Activated T-helper 17 cell treated with anti-CD3 and anti-CD28 coated beads, Interleukin-2, amount 50 U/mL, for 72 hours (primary cell): ENCODE measurements around the gene OPALIN. TPM values are rescaled to one million over a fixed set of nuclear protein-coding genes. Genes with fewer than 3 reads are reported as not detected.
A peak's percentile ranks its signal among the peaks of the same experiment; 100 is the strongest.

ENCODE experiments used
- ATAC-seq: fragments of 150-1000 bp; cut with Tn5 transposase; replicated peaks from 2 replicates; pipeline ENCODE4 v1.10.0; 2021; ENCODE audit warnings: mild to moderate bottlenecking, moderate library complexity
- H3K27ac Mint-ChIP-seq: one replicate; pipeline ENCODE4 v1.8.0; 2022; ENCODE audit warnings: mixed read lengths
- H3K27me3 Mint-ChIP-seq: one replicate; pipeline ENCODE4 v1.8.0; 2022; ENCODE audit warnings: mixed read lengths
- H3K36me3 Mint-ChIP-seq: one replicate; pipeline ENCODE4 v1.8.0; 2022; ENCODE audit warnings: low read depth, mild to moderate bottlenecking, mixed read lengths
- H3K4me1 Mint-ChIP-seq: one replicate; pipeline ENCODE4 v1.8.0; 2022; ENCODE audit warnings: mixed read lengths
- H3K4me3 Mint-ChIP-seq: one replicate; pipeline ENCODE4 v1.8.0; 2022; ENCODE audit warnings: mild to moderate bottlenecking, mixed read lengths
- H3K9me3 Mint-ChIP-seq: one replicate; pipeline ENCODE4 v1.8.0; 2022; ENCODE audit warnings: mixed read lengths
- total RNA-seq, 2 donors: library from RNA; stranded (reverse); gene quantifications; one replicate each; pipeline ENCODE4 v1.2.3, GENCODE V29; 2022

Gene OPALIN
- total RNA-seq, result not detected

GRCh38 chr10:96358851-96359540 lies at the start of gene OPALIN:
OPALIN (minus strand) TSS chr10:96359002; CDS start chr10:96358896, 106 bp downstream.
- Mint-ChIP-seq H3K27me3 (peaks cover 28% of the 10 kb centered on the region), H3K4me3 (no peak within 1 kb of the TSS), H3K4me1 (no peaks in the 10 kb centered on the region), H3K9me3 (no peaks in the 10 kb centered on the region), H3K36me3 (no peaks in the 10 kb centered on the region), H3K27ac (no peak within 1 kb of the TSS)
- ATAC-seq, result no peak

GRCh38 chr10:96408201-96408600 lies 49.4 kb upstream of the OPALIN start:
- no peak overlapping the region for H3K4me3 Mint-ChIP-seq
- H3K27ac Mint-ChIP-seq, result no peak overlapping the region
- no peaks in the 10 kb centered on the region for H3K4me1 Mint-ChIP-seq
- no peak for ATAC-seq
- H3K9me3 Mint-ChIP-seq, result no peaks in the 10 kb centered on the region
- H3K27me3 Mint-ChIP-seq, result peaks cover 49% of the 10 kb centered on the region
- no peaks in the 10 kb centered on the region for H3K36me3 Mint-ChIP-seq

- H3K9me3 Mint-ChIP-seq, result no peaks in the 10 kb centered on the region
- H3K4me3 Mint-ChIP-seq, result no peak overlapping the region
- peaks cover 49% of the 10 kb centered on the region for H3K27me3 Mint-ChIP-seq
- H3K36me3 Mint-ChIP-seq, result no peaks in the 10 kb centered on the region
- ATAC-seq, result no peak
- no peaks in the 10 kb centered on the region for H3K4me1 Mint-ChIP-seq
- H3K27ac Mint-ChIP-seq, result no peak overlapping the region
These were observed 48.8 kb upstream of the OPALIN start for GRCh38 chr10:96407560-96408069.

- Mint-ChIP-seq H3K27ac (no peak overlapping the region), H3K9me3 (no peaks in the 10 kb centered on the region), H3K4me1 (no peaks in the 10 kb centered on the region), H3K27me3 (peaks cover 47% of the 10 kb centered on the region), H3K4me3 (no peak overlapping the region), H3K36me3 (no peaks in the 10 kb centered on the region)
- ATAC-seq, result no peak
These were observed 47.3 kb upstream of the OPALIN start for GRCh38 chr10:96406091-96406490.

- no peaks in the 10 kb centered on the region for H3K4me1 Mint-ChIP-seq
- no peaks in the 10 kb centered on the region for H3K9me3 Mint-ChIP-seq
- no peak overlapping the region for H3K27ac Mint-ChIP-seq
- peaks cover 52% of the 10 kb centered on the region for H3K27me3 Mint-ChIP-seq
- no peak overlapping the region for H3K4me3 Mint-ChIP-seq
- no peak for ATAC-seq
- H3K36me3 Mint-ChIP-seq, result no peaks in the 10 kb centered on the region
These were observed 43.9 kb upstream of the OPALIN start for GRCh38 chr10:96402417-96403305.

GRCh38 chr10:96401036-96401435 lies 42.2 kb upstream of the OPALIN start:
- Mint-ChIP-seq H3K27me3 (peaks cover 42% of the 10 kb centered on the region), H3K36me3 (no peaks in the 10 kb centered on the region), H3K27ac (no peak overlapping the region), H3K4me1 (no peaks in the 10 kb centered on the region), H3K9me3 (no peaks in the 10 kb centered on the region), H3K4me3 (no peak overlapping the region)
- no peak for ATAC-seq

- Mint-ChIP-seq H3K36me3 (no peaks in the 10 kb centered on the region), H3K27ac (no peak overlapping the region), H3K4me3 (no peak overlapping the region), H3K27me3 (peaks cover 39% of the 10 kb centered on the region), H3K9me3 (no peaks in the 10 kb centered on the region), H3K4me1 (no peaks in the 10 kb centered on the region)
- no peak for ATAC-seq
These were observed 41.7 kb upstream of the OPALIN start for GRCh38 chr10:96400465-96400864.

- Mint-ChIP-seq H3K27me3 (peaks cover 31% of the 10 kb centered on the region), H3K4me1 (no peaks in the 10 kb centered on the region), H3K9me3 (no peaks in the 10 kb centered on the region), H3K4me3 (no peak overlapping the region), H3K36me3 (no peaks in the 10 kb centered on the region), H3K27ac (no peak overlapping the region)
- ATAC-seq, result no peak
These were observed 39.1 kb upstream of the OPALIN start for GRCh38 chr10:96397902-96398301.

GRCh38 chr10:96395931-96396877 lies 37.4 kb upstream of the OPALIN start:
- Mint-ChIP-seq H3K4me1 (no peaks in the 10 kb centered on the region), H3K4me3 (peak overlapping the region; percentile 28), H3K36me3 (no peaks in the 10 kb centered on the region), H3K9me3 (no peaks in the 10 kb centered on the region), H3K27ac (no peak overlapping the region), H3K27me3 (peaks cover 24% of the 10 kb centered on the region)
- ATAC-seq, result peak; percentile 75

- Mint-ChIP-seq H3K4me3 (no peak overlapping the region), H3K9me3 (no peaks in the 10 kb centered on the region)
These were observed 31.7 kb upstream of the OPALIN start for GRCh38 chr10:96390460-96390864.

GRCh38 chr10:96389785-96390184 lies 31.0 kb upstream of the OPALIN start:
- Mint-ChIP-seq H3K9me3 (no peaks in the 10 kb centered on the region), H3K4me3 (no peak overlapping the region), H3K4me1 (no peaks in the 10 kb centered on the region), H3K27me3 (peaks cover 10% of the 10 kb centered on the region), H3K36me3 (no peaks in the 10 kb centered on the region), H3K27ac (no peak overlapping the region)
- ATAC-seq, result no peak

More at GRCh38 chr10:96390460-96390864, 31.7 kb upstream of the OPALIN start:
- no peak for ATAC-seq
- peaks cover 10% of the 10 kb centered on the region for H3K27me3 Mint-ChIP-seq
- H3K27ac Mint-ChIP-seq, result no peak overlapping the region
- no peaks in the 10 kb centered on the region for H3K36me3 Mint-ChIP-seq
- no peaks in the 10 kb centered on the region for H3K4me1 Mint-ChIP-seq

- H3K4me3 Mint-ChIP-seq, result no peak overlapping the region
- H3K36me3 Mint-ChIP-seq, result no peaks in the 10 kb centered on the region
- peaks cover 10% of the 10 kb centered on the region for H3K27me3 Mint-ChIP-seq
- H3K4me1 Mint-ChIP-seq, result no peaks in the 10 kb centered on the region
- H3K9me3 Mint-ChIP-seq, result no peaks in the 10 kb centered on the region
- no peak overlapping the region for H3K27ac Mint-ChIP-seq
- ATAC-seq, result no peak
These were observed 28.8 kb upstream of the OPALIN start for GRCh38 chr10:96387601-96388000.

- Mint-ChIP-seq H3K27me3 (peaks cover 12% of the 10 kb centered on the region), H3K36me3 (no peaks in the 10 kb centered on the region), H3K4me1 (no peaks in the 10 kb centered on the region), H3K9me3 (no peaks in the 10 kb centered on the region), H3K4me3 (no peak overlapping the region), H3K27ac (no peak overlapping the region)
- no peak for ATAC-seq
These were observed 28.4 kb upstream of the OPALIN start for GRCh38 chr10:96387161-96387560.

- Mint-ChIP-seq H3K27ac (no peak overlapping the region), H3K36me3 (no peaks in the 10 kb centered on the region), H3K27me3 (peaks cover 16% of the 10 kb centered on the region), H3K9me3 (no peaks in the 10 kb centered on the region), H3K4me3 (no peak overlapping the region), H3K4me1 (no peaks in the 10 kb centered on the region)
- ATAC-seq, result no peak
These were observed 25.7 kb upstream of the OPALIN start for GRCh38 chr10:96384506-96384905.
